ES-I3 (cell line): Measurements from ENCODE around the gene RXFP2.
A peak's percentile ranks its signal among the peaks of the same experiment; 100 is the strongest.

Experiments used
- H3K36me3 ChIP-seq: 2 replicates; pipeline ENCODE4 v1.6.1; 2013; ENCODE audit warnings: mild to moderate bottlenecking, low read length, control low read depth, moderate library complexity; ENCODE audit not compliant: insufficient read depth
- H3K4me1 ChIP-seq: 2 replicates; pipeline ENCODE4 v1.6.1; 2013; ENCODE audit warnings: mild to moderate bottlenecking, control low read depth, low read length; ENCODE audit not compliant: insufficient read depth
- H3K9ac ChIP-seq: 2 replicates; pipeline ENCODE4 v1.6.1; 2013; ENCODE audit warnings: low read depth, mild to moderate bottlenecking, low read length, moderate library complexity
- H3K9me3 ChIP-seq: 2 replicates; pipeline ENCODE4 v1.6.1; 2013; ENCODE audit warnings: mild to moderate bottlenecking, low read length, moderate library complexity; ENCODE audit not compliant: control insufficient read depth, insufficient read depth

The RXFP2 gene

DNA sequence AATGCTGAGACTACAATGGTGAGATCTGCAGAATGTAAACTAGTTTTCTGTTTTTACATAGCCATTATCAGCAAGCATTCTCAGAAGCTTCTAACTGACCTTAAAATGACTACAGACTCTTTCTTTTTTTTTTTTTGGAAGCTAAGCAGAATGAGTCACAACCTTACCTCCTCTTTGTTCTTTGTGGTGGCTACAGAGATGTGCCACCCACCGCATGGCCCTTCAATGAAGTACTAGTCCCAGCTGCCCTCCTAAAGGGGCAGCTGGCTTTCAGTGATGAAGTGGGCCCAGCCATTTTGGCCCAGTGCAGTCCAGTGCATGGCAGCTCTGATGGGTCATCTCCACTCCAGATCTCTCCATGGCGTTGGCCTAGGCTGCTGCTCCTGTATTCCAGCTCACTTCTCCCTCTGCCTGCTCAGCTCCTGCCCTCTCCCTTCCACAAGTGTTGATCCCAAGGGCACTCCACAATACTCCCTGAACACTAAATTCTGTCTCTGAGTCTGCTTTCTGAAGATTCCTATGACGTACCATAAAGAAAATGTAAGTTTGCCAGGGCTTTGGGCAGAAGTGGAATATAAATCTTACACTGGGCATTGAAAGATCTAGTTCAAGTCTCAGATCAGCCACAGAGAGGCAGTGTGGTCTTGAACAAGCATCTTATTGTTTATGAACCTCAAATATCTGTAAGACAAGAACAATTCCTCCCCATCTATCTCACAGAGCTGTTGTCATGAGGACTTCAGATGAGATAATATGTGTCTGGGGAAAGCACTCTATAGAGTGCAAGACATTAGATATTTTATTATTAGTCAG lies 85.6 kb downstream of the RXFP2 start:
- no peak overlapping the region for H3K9ac ChIP-seq
- H3K9me3 ChIP-seq, result no peaks in the 10 kb centered on the region
- no peaks in the 10 kb centered on the region for H3K36me3 ChIP-seq
- H3K4me1 ChIP-seq, result peaks cover 22% of the 10 kb centered on the region

DNA sequence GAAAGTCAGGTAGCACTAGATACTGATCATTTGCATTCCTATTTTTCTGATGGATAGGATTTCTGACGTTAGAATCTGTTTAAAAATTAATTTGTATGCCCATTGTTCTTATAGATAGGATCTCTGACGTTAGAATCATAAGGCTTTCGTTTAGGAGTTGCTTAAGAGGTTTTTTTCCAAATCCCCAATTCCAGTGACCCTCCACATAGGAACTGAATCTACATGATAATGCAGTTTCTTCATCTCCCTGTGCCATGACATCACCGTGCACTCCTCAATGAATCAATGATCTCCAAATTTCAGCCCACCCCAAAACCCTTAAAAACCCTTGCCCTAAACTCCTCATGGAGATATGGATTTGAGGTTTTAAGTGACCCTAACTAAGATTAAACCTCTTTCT lies 87.2 kb downstream of the RXFP2 start:
- peaks cover 22% of the 10 kb centered on the region for H3K4me1 ChIP-seq
- no peak overlapping the region for H3K9ac ChIP-seq
- no peaks in the 10 kb centered on the region for H3K36me3 ChIP-seq

DNA sequence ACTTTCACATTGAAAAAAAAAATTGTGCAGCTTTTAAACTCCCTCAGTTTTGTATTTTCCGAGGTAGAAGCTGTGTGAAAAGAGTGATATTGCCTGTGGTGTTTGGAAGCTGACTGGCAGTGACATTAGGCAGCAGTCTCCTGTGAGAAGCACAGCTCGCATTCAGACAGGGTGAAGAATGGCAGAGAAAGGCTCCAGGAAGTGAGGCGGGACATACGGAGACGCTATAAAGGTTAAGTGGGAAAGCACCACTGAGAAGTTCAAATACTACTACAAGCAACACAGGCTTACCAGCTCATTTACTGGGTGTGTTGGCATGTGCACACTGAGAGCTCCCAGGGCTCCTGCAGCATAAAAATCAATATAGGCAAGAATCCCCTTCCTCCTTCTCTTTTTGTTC lies 88.4 kb downstream of the RXFP2 start:
- Histone ChIP-seq H3K36me3 (no peaks in the 10 kb centered on the region), H3K9ac (no peak overlapping the region), H3K4me1 (peaks cover 22% of the 10 kb centered on the region), H3K9me3 (no peaks in the 10 kb centered on the region)

More for the DNA sequence above, 87.2 kb downstream of the RXFP2 start:
- H3K9me3 ChIP-seq, result no peaks in the 10 kb centered on the region

DNA sequence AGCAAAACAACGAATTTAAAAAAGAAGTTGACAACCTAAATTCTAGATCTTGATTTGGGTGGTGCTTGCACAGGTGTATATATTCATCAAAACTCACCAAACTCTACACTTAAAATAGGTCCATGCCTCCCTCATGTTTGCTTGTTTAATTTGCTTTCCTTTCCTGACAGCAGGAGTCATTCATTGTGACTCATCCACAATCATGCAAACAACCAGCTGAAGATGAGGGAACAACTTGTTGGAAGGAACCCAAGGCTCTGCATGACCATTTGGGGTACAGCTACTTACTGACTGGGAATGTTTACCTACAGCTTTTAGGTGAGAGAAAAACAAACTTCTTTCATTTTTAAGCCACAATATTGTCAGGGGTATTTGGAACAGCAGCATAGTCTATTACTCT lies 96.6 kb downstream of the RXFP2 start:
- H3K36me3 ChIP-seq, result no peaks in the 10 kb centered on the region
- no peak overlapping the region for H3K9ac ChIP-seq
- no peaks in the 10 kb centered on the region for H3K9me3 ChIP-seq
- H3K4me1 ChIP-seq, result no peaks in the 10 kb centered on the region

DNA sequence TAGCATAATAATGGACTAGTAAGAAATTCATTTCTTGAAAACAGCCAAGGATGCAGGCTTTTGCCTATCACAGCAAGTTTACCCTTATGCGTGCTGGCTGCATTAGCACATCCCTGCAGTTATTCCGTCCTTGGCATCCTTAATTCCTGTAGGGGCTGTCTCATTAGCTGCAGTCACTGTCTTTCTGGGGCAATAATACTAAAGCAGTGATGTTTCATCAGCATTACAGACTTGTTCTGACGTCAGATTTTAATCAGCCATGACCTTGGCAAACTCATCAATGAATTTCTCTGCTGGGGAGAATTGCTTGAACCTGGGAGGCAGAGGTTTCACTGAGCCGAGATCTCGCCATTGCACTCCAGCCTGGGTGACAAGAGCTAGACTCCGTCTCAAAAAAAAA lies 103.7 kb downstream of the RXFP2 start:
- Histone ChIP-seq H3K9me3 (no peaks in the 10 kb centered on the region), H3K36me3 (no peaks in the 10 kb centered on the region), H3K4me1 (peaks cover 3% of the 10 kb centered on the region; the same call in 1 of the 2 replicates), H3K9ac (no peak overlapping the region)

DNA sequence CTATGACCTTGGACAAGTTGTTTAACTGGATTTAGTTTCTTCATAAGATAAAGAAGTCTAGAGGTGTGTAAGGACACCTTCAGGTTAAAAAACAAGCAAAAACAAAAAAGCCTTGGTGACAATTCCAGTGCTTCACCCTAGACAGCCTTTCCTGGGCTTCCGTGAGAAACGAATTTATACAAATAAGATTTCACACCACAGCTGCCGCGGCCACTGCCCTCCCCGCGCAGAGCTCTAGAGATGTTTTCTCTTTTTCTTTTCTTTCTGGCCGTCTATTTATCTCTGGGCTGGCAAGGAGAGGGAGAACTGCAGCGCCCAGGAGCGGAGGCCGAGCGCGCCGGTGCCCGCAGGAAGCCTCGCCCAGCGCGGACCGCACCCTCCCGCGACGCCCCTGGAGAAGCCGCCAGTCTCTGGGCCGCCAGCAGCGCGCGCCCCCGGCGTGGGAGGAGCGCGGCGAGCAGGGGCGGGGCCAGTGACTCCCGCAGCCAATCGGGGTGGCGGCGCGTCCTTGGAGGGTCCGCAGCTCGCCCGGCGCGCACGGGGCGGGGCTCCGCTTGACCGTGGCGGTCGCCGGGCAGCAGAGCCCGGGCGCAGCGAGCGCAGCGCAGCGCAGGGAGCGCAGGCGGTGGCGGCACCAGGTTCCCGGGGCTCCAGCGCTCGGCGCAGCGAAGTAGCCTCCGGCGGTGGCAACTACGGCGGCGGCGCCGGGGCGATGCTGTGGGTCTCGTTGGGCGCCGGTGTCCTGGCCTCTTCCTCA lies 107.0 kb downstream of the RXFP2 start:
- Histone ChIP-seq H3K4me1 (peaks cover 3% of the 10 kb centered on the region; the same call in 1 of the 2 replicates), H3K36me3 (no peaks in the 10 kb centered on the region), H3K9me3 (no peaks in the 10 kb centered on the region), H3K9ac (peak overlapping the region; percentile 84)

DNA sequence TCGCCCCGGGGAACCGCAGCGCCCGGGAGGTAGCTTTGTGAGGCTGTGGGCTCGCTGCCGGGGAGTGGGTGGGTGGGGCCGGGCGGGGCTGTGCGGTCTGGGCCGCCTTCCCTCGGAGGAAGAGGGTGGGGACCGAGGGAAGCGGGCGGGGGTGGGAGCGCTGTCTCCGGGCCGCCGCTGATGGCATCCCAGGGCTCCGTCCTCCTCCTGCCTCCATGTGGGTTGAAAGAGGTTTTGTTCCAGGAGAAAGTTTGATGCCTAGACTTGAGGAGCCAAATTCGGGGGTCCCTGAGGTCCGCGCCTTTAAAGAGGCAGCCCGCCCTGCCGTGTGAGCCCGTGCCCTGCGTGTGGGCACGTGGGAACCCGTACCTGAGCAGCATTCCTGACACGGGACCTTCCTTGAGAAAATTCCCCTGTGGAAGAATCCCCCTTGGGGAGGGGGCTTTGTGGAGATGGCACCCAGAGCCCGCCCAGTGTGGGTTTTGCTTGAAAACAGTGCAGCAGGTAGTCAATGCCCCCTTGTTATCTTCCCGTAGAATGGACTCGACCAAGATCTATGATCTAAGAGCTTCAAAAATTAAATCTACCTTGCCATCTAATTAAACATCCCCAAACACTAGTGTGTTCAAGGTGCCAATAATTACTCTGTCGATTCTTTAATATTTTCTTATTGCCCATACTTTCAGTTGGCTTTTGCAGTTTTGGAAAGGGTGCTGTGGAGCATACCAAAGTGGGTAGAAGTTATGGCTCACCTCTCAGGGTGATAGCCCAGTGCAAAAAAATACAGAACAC lies 107.8 kb downstream of the RXFP2 start:
- H3K9me3 ChIP-seq, result no peaks in the 10 kb centered on the region
- H3K9ac ChIP-seq, result peak overlapping the region; percentile 84

DNA sequence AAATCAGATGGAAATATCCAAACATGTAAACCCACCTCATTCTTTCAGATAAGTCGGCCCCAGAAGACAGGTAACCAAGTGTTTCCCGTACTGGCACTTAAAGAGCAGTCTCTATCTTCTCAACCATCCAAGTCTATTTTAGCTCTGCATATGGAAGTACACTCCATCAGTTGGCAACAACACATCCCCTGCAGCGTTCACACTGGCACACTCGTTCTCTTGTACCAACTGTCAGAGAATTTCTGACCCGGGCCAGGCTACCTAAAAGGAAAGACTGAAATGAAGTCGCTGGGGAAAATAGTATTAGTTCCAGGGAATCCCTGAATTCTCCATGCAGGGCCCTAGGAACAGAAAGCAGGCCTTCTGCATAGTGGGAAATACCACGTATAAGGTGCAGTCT lies 109.3 kb downstream of the RXFP2 start:
- Histone ChIP-seq H3K36me3 (no peaks in the 10 kb centered on the region), H3K4me1 (no peaks in the 10 kb centered on the region), H3K9ac (no peak overlapping the region), H3K9me3 (no peaks in the 10 kb centered on the region)

More for the DNA sequence above, 107.8 kb downstream of the RXFP2 start:
- H3K4me1 ChIP-seq, result peaks cover 3% of the 10 kb centered on the region; the same call in 1 of the 2 replicates
- no peaks in the 10 kb centered on the region for H3K36me3 ChIP-seq

DNA sequence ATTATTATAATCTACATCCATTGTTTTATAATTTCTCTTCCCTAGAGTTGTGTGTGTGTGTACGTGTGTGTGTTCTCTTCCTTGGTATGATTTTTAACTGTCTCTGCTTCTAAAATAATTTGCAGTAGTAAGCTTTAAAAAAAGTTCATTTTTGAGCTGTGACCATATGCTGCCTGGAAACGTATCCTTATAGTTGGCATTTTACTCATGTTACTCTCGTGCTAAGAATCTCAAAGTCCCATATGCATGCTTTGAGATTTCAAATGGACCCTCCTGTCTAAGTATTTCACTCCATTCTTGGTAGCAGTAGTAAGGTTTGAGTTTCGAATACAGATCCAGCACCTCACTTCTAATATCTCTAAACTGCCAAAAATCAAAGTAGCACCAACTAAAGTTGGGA lies 109.9 kb downstream of the RXFP2 start:
- no peaks in the 10 kb centered on the region for H3K9me3 ChIP-seq

DNA sequence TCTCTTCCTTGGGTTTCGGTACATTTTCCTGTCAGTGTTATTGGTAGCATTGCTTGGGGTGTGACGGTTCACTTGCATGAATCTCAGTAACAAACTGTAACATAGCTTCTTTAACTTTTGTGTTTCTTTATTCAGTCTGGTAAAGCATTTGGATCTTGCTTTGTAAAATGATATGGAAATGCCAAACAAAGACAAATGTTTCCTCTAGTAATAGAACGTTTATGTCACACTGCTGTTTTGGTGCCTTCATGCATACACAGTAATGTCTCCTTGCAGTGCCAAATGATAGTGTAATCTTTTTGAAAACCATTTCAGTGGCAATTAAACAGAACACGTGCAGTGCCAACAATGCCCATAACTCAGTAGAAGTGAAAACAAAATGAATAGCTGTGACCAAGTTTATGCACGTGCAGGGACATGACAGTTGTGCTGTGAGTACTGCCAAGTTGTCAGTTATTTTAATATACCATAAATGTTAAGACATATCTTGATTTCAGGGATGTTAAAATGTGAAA lies 110.8 kb downstream of the RXFP2 start:
- Histone ChIP-seq H3K36me3 (no peaks in the 10 kb centered on the region), H3K4me1 (no peaks in the 10 kb centered on the region), H3K9ac (no peak overlapping the region), H3K9me3 (no peaks in the 10 kb centered on the region)

More for the DNA sequence above, 109.9 kb downstream of the RXFP2 start:
- H3K36me3 ChIP-seq, result no peaks in the 10 kb centered on the region
- no peak overlapping the region for H3K9ac ChIP-seq
- H3K4me1 ChIP-seq, result no peaks in the 10 kb centered on the region

DNA sequence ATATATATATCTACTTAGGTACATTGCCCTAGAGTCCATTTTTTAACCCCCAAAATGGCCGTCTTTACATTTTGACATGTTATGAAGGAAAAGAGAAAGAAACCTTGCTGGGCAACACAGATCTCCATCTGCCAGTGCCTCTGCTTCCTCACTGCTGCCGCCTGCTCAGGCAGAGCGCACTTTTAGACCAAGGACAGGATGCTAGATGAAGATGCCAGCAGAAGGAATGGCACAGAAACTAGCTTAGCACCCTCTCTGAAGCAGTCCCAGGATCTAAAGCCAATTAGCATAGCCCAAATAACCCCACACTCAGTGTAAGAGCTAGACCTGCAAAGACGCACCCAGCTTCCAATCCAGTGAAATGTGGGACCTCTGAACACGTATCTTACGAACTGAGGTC lies 111.9 kb downstream of the RXFP2 start:
- Histone ChIP-seq H3K9me3 (no peaks in the 10 kb centered on the region), H3K4me1 (no peaks in the 10 kb centered on the region), H3K9ac (no peak overlapping the region), H3K36me3 (no peaks in the 10 kb centered on the region)
